NCI-H1092 (cell line): Measurements from ENCODE around the gene TMEM138.

Experiments used
- DNase-seq: peaks from one replicate; lab custom pipeline; 2025; lab: John Stamatoyannopoulos, UW

The TMEM138 gene

DNA sequence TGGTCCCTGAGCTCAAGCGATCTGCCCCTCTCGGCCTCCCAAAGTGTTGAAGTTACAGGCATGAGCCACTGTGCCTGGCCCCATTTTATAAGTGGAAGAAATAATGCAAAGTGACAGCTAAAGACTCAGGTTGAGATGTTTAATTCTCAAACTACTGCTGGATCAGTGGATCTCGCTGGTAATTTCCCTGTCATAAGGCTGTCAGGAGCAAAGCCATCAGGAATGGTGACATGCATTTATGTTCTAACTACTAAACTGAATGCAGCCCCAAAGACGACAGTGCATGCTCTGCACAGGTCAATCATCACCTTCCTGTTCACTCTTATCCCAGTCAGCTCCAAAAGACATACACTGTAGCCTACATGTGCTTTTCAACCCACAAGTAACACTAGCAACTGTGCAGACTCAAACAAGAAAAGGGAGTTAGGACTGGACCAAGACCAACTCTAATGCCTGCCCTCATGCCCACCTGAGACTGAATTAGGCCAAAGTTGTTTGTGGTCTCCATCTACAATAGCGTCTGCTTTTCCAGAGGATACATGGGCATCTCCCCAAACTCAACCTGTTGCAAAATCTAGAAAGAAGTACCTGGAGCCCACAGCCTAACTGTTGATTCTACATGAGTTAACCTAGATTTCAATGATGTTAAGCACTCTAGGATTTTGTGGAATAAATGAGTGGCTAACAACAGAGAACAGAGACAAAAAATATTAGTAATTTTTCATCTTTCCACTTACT, 45.0 kb downstream of the TMEM138 start:
- DNase-seq: no peak

DNA sequence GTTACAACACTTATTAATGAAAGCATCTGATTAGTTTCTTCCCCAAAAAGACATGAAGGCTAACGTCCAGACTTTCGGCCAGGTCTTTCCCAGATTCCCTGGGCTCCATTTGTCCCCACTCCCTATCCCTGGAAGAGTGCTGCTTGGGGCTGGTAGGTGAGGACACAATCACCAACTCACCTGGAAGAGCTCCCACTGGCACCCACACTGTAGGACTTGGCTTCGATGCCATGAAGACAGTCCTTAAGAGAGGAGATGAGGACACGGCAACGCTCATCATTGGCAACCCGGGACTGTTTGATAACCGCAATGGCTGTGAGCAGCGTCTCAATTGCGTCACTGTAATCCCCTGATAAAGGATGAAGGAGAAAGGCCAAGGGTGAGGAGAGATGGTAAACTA, 49.4 kb downstream of the TMEM138 start:
- DNase-seq: no peak

GRCh38 chr11:61413496-61413895, 51.3 kb downstream of the TMEM138 start:
- DNase-seq: no peak

- DNase-seq: no peak
Observed at GRCh38 chr11:61414547-61414946, 52.4 kb downstream of the TMEM138 start.

DNA sequence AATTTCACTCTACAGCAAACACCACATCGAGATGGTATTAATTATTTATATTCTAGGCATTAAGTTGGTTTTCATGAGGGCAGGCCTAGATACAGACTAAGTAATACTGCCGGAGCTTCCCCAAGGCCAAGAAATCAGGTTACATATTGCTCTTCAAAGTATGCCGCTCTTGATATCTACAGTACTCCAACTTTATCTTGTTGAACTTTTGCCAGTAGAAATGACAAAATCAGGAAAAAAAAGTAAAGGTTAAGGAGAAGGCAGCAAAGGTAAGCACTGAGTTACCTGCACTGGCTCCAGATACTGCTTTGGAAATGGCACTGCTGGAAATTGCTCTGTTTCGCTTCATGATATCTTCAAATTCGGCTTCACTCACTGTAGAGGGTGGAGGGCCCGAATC, 53.2 kb downstream of the TMEM138 start:
- DNase-seq: no peak

GRCh38 chr11:61416941-61417340, 54.8 kb downstream of the TMEM138 start:
- no peak for DNase-seq

DNA sequence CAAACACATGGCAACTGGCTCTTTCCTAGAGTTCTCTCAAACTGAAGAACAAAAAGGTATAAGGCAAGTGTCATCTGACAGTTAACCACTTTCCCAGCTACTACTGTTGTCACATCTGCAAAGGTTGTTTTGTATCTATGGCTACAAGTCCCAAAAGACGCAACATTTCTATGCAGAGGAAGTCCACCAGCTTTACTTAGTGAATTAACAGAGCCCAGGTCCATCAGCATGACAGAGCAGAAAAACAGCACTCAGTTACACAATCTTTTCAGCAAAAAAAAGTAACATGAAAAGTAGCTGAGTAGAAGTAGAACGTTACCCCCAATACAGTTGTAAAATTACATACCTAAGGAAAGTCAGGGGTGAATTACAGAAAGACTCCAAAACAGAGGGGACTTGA, 55.5 kb downstream of the TMEM138 start:
- DNase-seq: no peak

DNA sequence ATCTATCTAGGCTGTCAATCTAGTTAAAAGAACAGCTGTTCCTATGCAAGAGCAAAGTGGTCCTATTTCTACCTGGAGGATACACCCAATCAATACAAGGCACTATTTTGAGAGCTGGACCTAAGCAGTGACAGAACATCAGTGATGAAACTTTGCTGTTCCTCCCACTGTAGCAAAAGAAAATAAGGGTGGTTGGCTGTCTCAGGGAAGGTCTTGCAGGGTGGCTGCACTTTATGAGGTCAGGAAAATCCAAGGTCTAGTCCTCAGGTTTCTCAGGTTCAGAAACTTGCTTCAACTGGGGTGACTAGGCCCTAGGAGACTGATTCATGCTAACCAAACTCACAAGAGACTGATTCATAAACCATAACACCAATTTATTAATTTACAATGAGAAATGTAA, 56.0 kb downstream of the TMEM138 start:
- no peak for DNase-seq
